GM12878 (cell line): Measurements from ENCODE around the gene FABP7. TPM values are rescaled to one million over a fixed set of nuclear protein-coding genes. Genes with fewer than 3 reads are reported as not detected.

Experiments
- ATF7 ChIP-seq: fragments of 450-650 bp; IDR thresholded peaks from 2 replicates; pipeline ENCODE4 v1.6.1; 2016; ENCODE audit warnings: low read depth, mild to moderate bottlenecking
- BHLHE40 ChIP-seq, 2 experiments: fragments of 450-650 bp in 1 of 2; IDR thresholded peaks; 2 replicates each; pipeline ENCODE4 v1.6.1; 2011 to 2017; ENCODE audit warnings: low read depth in 2 of 2, borderline replicate concordance in 1 of 2, improper control_type of control experiment in 1 of 2, low read length in 1 of 2, mild to moderate bottlenecking in 1 of 2
- CBX5 ChIP-seq: sonication (generic); IDR thresholded peaks from 2 replicates; pipeline ENCODE4 v1.6.1; 2016; ENCODE audit warnings: low read depth, moderate library complexity, mild to moderate bottlenecking, inconsistent platforms
- DPF2 ChIP-seq: fragments of 450-650 bp; IDR thresholded peaks from 2 replicates; pipeline ENCODE4 v1.6.1; 2017; ENCODE audit warnings: mild to moderate bottlenecking
- E4F1 ChIP-seq: fragments of 450-650 bp; IDR thresholded peaks from 2 replicates; pipeline ENCODE4 v1.6.1; 2018; ENCODE audit warnings: borderline replicate concordance, mild to moderate bottlenecking; ENCODE audit not compliant: partially characterized antibody
- ELK1 ChIP-seq: IDR thresholded peaks from 2 replicates; pipeline ENCODE4 v1.6.1; 2012; ENCODE audit warnings: low read depth, low read length, improper control_type of control experiment
- HDAC2 ChIP-seq: fragments of 200-600 bp; sonication (generic); IDR thresholded peaks from 2 replicates; pipeline ENCODE4 v1.6.1; 2017
- HDAC6 ChIP-seq: fragments of 200-600 bp; sonication (generic); IDR thresholded peaks from one replicate; pipeline ENCODE4 v1.8.0; 2017; ENCODE audit warnings: antibody characterized with exemption; ENCODE audit not compliant: unreplicated experiment
- IRF4 ChIP-seq: IDR thresholded peaks from 2 replicates; pipeline ENCODE4 v1.6.1; 2011; ENCODE audit warnings: low read depth, low read length
- IRF5 ChIP-seq: fragments of 450-650 bp; IDR thresholded peaks from 2 replicates; pipeline ENCODE4 v1.6.1; 2017; ENCODE audit warnings: borderline replicate concordance
- KDM1A ChIP-seq: fragments of 200-600 bp; sonication (generic); IDR thresholded peaks from 2 replicates; pipeline ENCODE4 v1.6.1; 2016; ENCODE audit warnings: borderline replicate concordance
- MYB ChIP-seq: fragments of 150-350 bp; IDR thresholded peaks from 2 replicates; pipeline ENCODE4 v1.6.1; 2014; ENCODE audit warnings: mild to moderate bottlenecking, low read depth, low read length, borderline replicate concordance
- MYC ChIP-seq: IDR thresholded peaks from 2 replicates; pipeline ENCODE4 v1.6.1; 2011; ENCODE audit warnings: mild to moderate bottlenecking, low read length, moderate library complexity, inconsistent platforms; ENCODE audit not compliant: insufficient read depth, insufficient replicate concordance, insufficient read length, severe bottlenecking
- NFIC ChIP-seq: IDR thresholded peaks from 2 replicates; pipeline ENCODE4 v1.6.1; 2012; ENCODE audit warnings: low read depth, mild to moderate bottlenecking, inconsistent platforms, low read length, moderate library complexity
- PAX8 ChIP-seq: fragments of 450-650 bp; IDR thresholded peaks from 2 replicates; pipeline ENCODE4 v1.6.1; 2017; ENCODE audit warnings: mild to moderate bottlenecking, moderate library complexity
- PML ChIP-seq: IDR thresholded peaks from 2 replicates; pipeline ENCODE4 v1.6.1; 2012; ENCODE audit warnings: low read length, inconsistent platforms
- POU2F2 ChIP-seq: IDR thresholded peaks from 3 replicates; pipeline ENCODE4 v1.6.1; 2011; ENCODE audit warnings: low read depth, mild to moderate bottlenecking, low read length, borderline replicate concordance
- TCF12 ChIP-seq: IDR thresholded peaks from 2 replicates; pipeline ENCODE4 v1.6.1; 2011; ENCODE audit warnings: low read depth, mild to moderate bottlenecking, low read length
- ZBED1 ChIP-seq: IDR thresholded peaks from 2 replicates; pipeline ENCODE4 v1.6.1; 2016; ENCODE audit warnings: borderline replicate concordance
- ZBTB40 ChIP-seq: fragments of 450-650 bp; IDR thresholded peaks from 2 replicates; pipeline ENCODE4 v1.6.1; 2016; ENCODE audit warnings: mild to moderate bottlenecking, moderate library complexity, borderline replicate concordance
- ZNF207 ChIP-seq: fragments of 450-650 bp; IDR thresholded peaks from 2 replicates; pipeline ENCODE4 v1.6.1; 2014; ENCODE audit warnings: antibody characterized with exemption, mild to moderate bottlenecking, borderline replicate concordance
- ZNF24 ChIP-seq: fragments of 450-650 bp; IDR thresholded peaks from 2 replicates; pipeline ENCODE4 v1.6.1; 2017; ENCODE audit warnings: antibody characterized with exemption, mild to moderate bottlenecking
- ZSCAN29 ChIP-seq: fragments of 450-650 bp; IDR thresholded peaks from 2 replicates; pipeline ENCODE4 v1.6.1; 2017; ENCODE audit warnings: mild to moderate bottlenecking, moderate library complexity
- ZZZ3 ChIP-seq: IDR thresholded peaks from 2 replicates; pipeline ENCODE4 v1.6.1; 2011; ENCODE audit warnings: low read depth; ENCODE audit not compliant: control insufficient read depth, insufficient read length
- polyA plus RNA-seq, 11 experiments: library from polyadenylated mRNA; depleted of rRNA in 4 of 11; unstranded in 6 of 11; stranded (reverse) in 5 of 11; fragments of >200 nt; fragmentation: Nextera tagmentation in 4 of 11; fragmentation: Illumina TruSeq in 1 of 11; extraction: Ambion mirVana in 4 of 11; extraction: Trizol in 1 of 11; gene quantifications; 1 replicate in 1 of 11; 2 replicates in 10 of 11; pipeline versions ENCODE4 v1.2.1 to v1.2.3, GENCODE V29; 2011 to 2016; ENCODE audit warnings: inconsistent platforms in 2 of 11, missing spikeins in 2 of 11, low read depth in 1 of 11
- total RNA-seq, 4 experiments: library from RNA; depleted of rRNA in 3 of 4; stranded (reverse); fragments of >200 nt in 3 of 4; fragmentation: Illumina TruSeq in 1 of 4; extraction: Trizol in 1 of 4; gene quantifications; 2 replicates each; pipeline versions ENCODE4 v1.2.1 to v1.2.3, GENCODE V29; 2013 to 2021

Gene FABP7
- total and polyA plus RNA-seq, 10 of the 15 experiments (the other 5 are each of a cell fraction or from before 2014, with no cell fraction given): not detected

GRCh38 chr6:122798099-122798641, 18.7 kb downstream of the FABP7 start (continued):
- TF ChIP-seq ZBTB40 (no peak), ZBED1 (no peak), ATF7 (no peak), POU2F2 (no peak), HDAC6 (no peak), NFIC (no peak), ZNF207 (no peak), DPF2 (peak; percentile 85), ZNF24 (0 out of 2 replicates have a peak, but pooled peaks have one; percentile 53), PML (no peak), TCF12 (no peak), PAX8 (no peak), BHLHE40 (IDR thresholded peaks at IDR 0.05; ENCODE audit: borderline replicate concordance in 1 of 2, low read depth in 2 of 2, low read length in 1 of 2) (no peak; a peak in 1 of 4 replicates), CBX5 (no peak), ELK1 (no peak), ZZZ3 (no peak), KDM1A (no peak), IRF5 (no peak), E4F1 (no peak), MYC (no peak), IRF4 (0 out of 2 replicates have a peak, but pooled peaks have one; percentile 47), HDAC2 (no peak), ZSCAN29 (no peak), MYB (no peak)
